Suprapubic skin (tissue), 4 donors: ENCODE measurements around the gene KCTD20. TPM values are rescaled to one million over a fixed set of nuclear protein-coding genes. Genes with fewer than 3 reads are reported as not detected.

ENCODE experiments used
- DNase-seq, 2 donors: peaks; one replicate each; pipeline ENCODE4 v3.0.0-alpha.2; 2019; ENCODE audit warnings: low spot score in 2 of 2
- H3K27ac ChIP-seq: fragments of 200-600 bp; sonication (generic); one replicate; pipeline ENCODE4 v1.5.1; 2019
- H3K27me3 ChIP-seq: fragments of 200-600 bp; sonication (generic); one replicate; pipeline ENCODE4 v1.5.1; 2019
- H3K36me3 ChIP-seq: fragments of 200-600 bp; sonication (generic); one replicate; pipeline ENCODE4 v1.5.1; 2019
- H3K4me1 ChIP-seq: fragments of 200-600 bp; sonication (generic); one replicate; pipeline ENCODE4 v1.5.1; 2019
- H3K4me3 ChIP-seq: fragments of 200-600 bp; sonication (generic); one replicate; pipeline ENCODE4 v1.5.1; 2019; ENCODE audit warnings: mild to moderate bottlenecking
- H3K9me3 ChIP-seq: fragments of 200-600 bp; sonication (generic); one replicate; pipeline ENCODE4 v1.5.1; 2019
- EP300 ChIP-seq: sonication (generic); formaldehyde crosslinking; IDR thresholded peaks from one replicate; pipeline ENCODE4 v1.6.1; 2017; ENCODE audit warnings: antibody characterized with exemption
- POLR2A ChIP-seq, 2 donors: fragments of 450-650 bp; IDR thresholded peaks; one replicate each; pipeline ENCODE4 v1.6.1; 2017; ENCODE audit warnings: antibody characterized with exemption in 2 of 2, mild to moderate bottlenecking in 2 of 2, moderate library complexity in 2 of 2
- POLR2AphosphoS5 ChIP-seq, 3 donors: sonication (generic); formaldehyde crosslinking; IDR thresholded peaks; one replicate each; pipeline ENCODE4 v1.6.1; 2017; ENCODE audit warnings: antibody characterized with exemption in 3 of 3
- WGBS: methylation state at CpG from one replicate; pipeline ENCODE4 v1.1.5; 2018; 5-methylcytosine and 5-hydroxymethylcytosine counted together
- total RNA-seq, 4 donors: library from RNA; depleted of rRNA; stranded (reverse); fragments of >200 nt; gene quantifications; one replicate each; pipeline ENCODE4 v1.1.0, GENCODE V29; 2016
- TF ChIP-seq, protein P1 (sequence below), 2 donors: fragments of 200-600 bp in 1 of 2; fragments of 450-650 bp in 1 of 2; sonication (generic) in 1 of 2; IDR thresholded peaks; one replicate each; pipeline ENCODE4 v1.5.1; 2016 to 2019; ENCODE audit warnings: antibody characterized with exemption in 2 of 2, mild to moderate bottlenecking in 1 of 2, moderate library complexity in 1 of 2

KCTD20 gene
- total RNA-seq, 4 donors from 2014 or later = 39.3 to 63.3 (median 56.9) TPM

- Histone ChIP-seq H3K4me1 (peaks cover 27% of the 10 kb centered on the region), H3K27me3 (no peaks in the 10 kb centered on the region), H3K9me3 (no peaks in the 10 kb centered on the region), H3K4me3 (peak overlapping the region; percentile 62), H3K27ac (peak overlapping the region; percentile 90), H3K36me3 (no peaks in the 10 kb centered on the region)
- DNase-seq = peak; percentile 98 to 99
- peak; percentile 29 to 93 (median 87) for TF ChIP-seq POLR2AphosphoS5 (IDR thresholded peaks at IDR 0.05)
- no peak for TF ChIP-seq EP300
- TF ChIP-seq, protein P1, sequence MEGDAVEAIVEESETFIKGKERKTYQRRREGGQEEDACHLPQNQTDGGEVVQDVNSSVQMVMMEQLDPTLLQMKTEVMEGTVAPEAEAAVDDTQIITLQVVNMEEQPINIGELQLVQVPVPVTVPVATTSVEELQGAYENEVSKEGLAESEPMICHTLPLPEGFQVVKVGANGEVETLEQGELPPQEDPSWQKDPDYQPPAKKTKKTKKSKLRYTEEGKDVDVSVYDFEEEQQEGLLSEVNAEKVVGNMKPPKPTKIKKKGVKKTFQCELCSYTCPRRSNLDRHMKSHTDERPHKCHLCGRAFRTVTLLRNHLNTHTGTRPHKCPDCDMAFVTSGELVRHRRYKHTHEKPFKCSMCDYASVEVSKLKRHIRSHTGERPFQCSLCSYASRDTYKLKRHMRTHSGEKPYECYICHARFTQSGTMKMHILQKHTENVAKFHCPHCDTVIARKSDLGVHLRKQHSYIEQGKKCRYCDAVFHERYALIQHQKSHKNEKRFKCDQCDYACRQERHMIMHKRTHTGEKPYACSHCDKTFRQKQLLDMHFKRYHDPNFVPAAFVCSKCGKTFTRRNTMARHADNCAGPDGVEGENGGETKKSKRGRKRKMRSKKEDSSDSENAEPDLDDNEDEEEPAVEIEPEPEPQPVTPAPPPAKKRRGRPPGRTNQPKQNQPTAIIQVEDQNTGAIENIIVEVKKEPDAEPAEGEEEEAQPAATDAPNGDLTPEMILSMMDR (IDR thresholded peaks at IDR 0.05) = peak; percentile 47 to 56
- TF ChIP-seq POLR2A (IDR thresholded peaks at IDR 0.05) = peak in 1 of 2 donors; percentile 37
- WGBS = 3% methylated on average over 22 of the region's 51 CpGs
These were observed 19.5 kb upstream of the KCTD20 start for GRCh38 chr6:36423101-36423824.

GRCh38 chr6:36426622-36427021 lies 16.2 kb upstream of the KCTD20 start:
- no peaks in the 10 kb centered on the region for H3K9me3 ChIP-seq
- DNase-seq = no peak
- TF ChIP-seq POLR2A (IDR thresholded peaks at IDR 0.05) (no peak), POLR2AphosphoS5 (IDR thresholded peaks at IDR 0.05) (no peak), EP300 (no peak)
- TF ChIP-seq, protein P1 (IDR thresholded peaks at IDR 0.05) = no peak
- no peaks in the 10 kb centered on the region for H3K27me3 ChIP-seq
- no peak overlapping the region for H3K27ac ChIP-seq
- H3K4me3 ChIP-seq = no peak overlapping the region
- WGBS = 82% methylated on average over 3 of the region's 3 CpGs
- no peaks in the 10 kb centered on the region for H3K36me3 ChIP-seq
- H3K4me1 ChIP-seq = peaks cover 11% of the 10 kb centered on the region

GRCh38 chr6:36428911-36429310 lies 13.9 kb upstream of the KCTD20 start:
- no peaks in the 10 kb centered on the region for H3K4me1 ChIP-seq
- H3K4me3 ChIP-seq = no peak overlapping the region
- TF ChIP-seq POLR2A (IDR thresholded peaks at IDR 0.05) = no peak

DNA sequence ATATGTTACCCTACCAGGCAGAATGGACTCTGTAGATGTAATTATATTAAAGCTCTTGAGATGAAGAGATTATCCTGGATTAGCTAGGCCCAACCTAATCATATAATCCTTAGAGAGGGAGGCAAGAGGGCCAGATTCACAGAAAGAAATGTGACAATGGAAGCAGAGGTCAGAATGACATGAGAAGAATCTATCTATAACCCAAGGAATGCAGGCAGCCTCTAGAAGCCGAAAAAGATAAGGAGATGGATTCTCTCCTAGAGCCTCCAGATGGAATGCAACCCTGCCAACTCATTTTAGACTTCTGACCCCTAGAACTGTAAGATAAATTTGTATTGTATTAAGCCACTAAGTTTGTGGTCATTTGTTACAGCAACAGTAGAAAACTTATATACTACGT lies 12.4 kb upstream of the KCTD20 start:
- Histone ChIP-seq H3K9me3 (no peaks in the 10 kb centered on the region), H3K27ac (no peak overlapping the region), H3K36me3 (no peaks in the 10 kb centered on the region), H3K27me3 (no peaks in the 10 kb centered on the region), H3K4me1 (no peaks in the 10 kb centered on the region), H3K4me3 (no peak overlapping the region)
- no peak for DNase-seq
- 81% methylated on average over 2 of the region's 2 CpGs for WGBS
- TF ChIP-seq, protein P1 (IDR thresholded peaks at IDR 0.05) = no peak
- TF ChIP-seq POLR2A (IDR thresholded peaks at IDR 0.05) (no peak), POLR2AphosphoS5 (IDR thresholded peaks at IDR 0.05) (no peak), EP300 (no peak)

More at GRCh38 chr6:36428911-36429310, 13.9 kb upstream of the KCTD20 start:
- 65% methylated on average over 4 of the region's 4 CpGs for WGBS
- Histone ChIP-seq H3K27ac (no peak overlapping the region), H3K36me3 (no peaks in the 10 kb centered on the region), H3K27me3 (no peaks in the 10 kb centered on the region), H3K9me3 (no peaks in the 10 kb centered on the region)
- DNase-seq = no peak

GRCh38 chr6:36431197-36431596 lies 11.6 kb upstream of the KCTD20 start:
- no peak for DNase-seq
- H3K27ac ChIP-seq = no peak overlapping the region
- 70% methylated on average over 4 of the region's 4 CpGs for WGBS
- H3K4me1 ChIP-seq = no peaks in the 10 kb centered on the region
- TF ChIP-seq EP300 = no peak
- no peak for TF ChIP-seq POLR2A (IDR thresholded peaks at IDR 0.05)
- TF ChIP-seq POLR2AphosphoS5 (IDR thresholded peaks at IDR 0.05) = no peak
- TF ChIP-seq, protein P1 (IDR thresholded peaks at IDR 0.05) = no peak
- no peak overlapping the region for H3K4me3 ChIP-seq
- no peaks in the 10 kb centered on the region for H3K9me3 ChIP-seq
- no peaks in the 10 kb centered on the region for H3K27me3 ChIP-seq
- H3K36me3 ChIP-seq = no peaks in the 10 kb centered on the region
